GM21526 (cell line): Measurements from ENCODE around the gene SLC8A2.
"Not testable (repeated sequence)": the region's sequence is repeated elsewhere in the genome, so short reads cannot be mapped to it uniquely, and the experiment has no call there.

Experiments used
- ATAC-seq: cut with Tn5 transposase; IDR thresholded peaks from one replicate; pipeline ENCODE4 v1.9.1; 2021; ENCODE audit warnings: moderate library complexity; ENCODE audit not compliant: unreplicated experiment, low FRiP score

Gene SLC8A2

GRCh38 chr19:47417107-47417745 is 54.5 kb downstream of the SLC8A2 start:
- ATAC-seq: no peak

GRCh38 chr19:47416643-47416985 is 55.1 kb downstream of the SLC8A2 start:
- no peak for ATAC-seq

- ATAC-seq: no peak
Measured at GRCh38 chr19:47415953-47416642, 55.6 kb downstream of the SLC8A2 start.

GRCh38 chr19:47414469-47414868 is 57.2 kb downstream of the SLC8A2 start:
- no peak for ATAC-seq

DNA sequence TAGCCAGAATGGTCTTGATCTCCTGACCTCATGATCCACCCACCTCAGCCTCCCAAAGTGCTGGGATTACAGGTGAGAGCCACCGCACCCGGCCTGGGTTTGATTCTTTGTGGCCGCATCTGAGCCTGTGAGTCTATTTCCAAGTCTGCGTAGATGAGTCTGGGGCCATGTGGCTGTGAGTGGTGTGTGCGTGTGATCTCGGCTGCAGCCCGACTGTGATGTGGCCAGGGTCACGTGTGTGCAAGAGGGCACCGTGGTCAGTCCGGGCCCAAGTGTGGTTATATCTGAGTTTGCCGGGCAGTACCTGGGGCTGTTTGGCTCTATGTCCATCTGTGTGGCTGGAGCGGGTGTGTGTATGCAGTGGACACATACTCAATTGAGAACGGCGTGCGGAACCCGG is 57.8 kb downstream of the SLC8A2 start:
- no peak for ATAC-seq

GRCh38 chr19:47411696-47412095 is 60.0 kb downstream of the SLC8A2 start:
- not testable (repeated sequence) for ATAC-seq

GRCh38 chr19:47411101-47411500 is 60.6 kb downstream of the SLC8A2 start:
- no peak for ATAC-seq

- no peak for ATAC-seq
Measured at GRCh38 chr19:47408156-47408938, 63.3 kb downstream of the SLC8A2 start.

GRCh38 chr19:47407417-47407774 is 64.3 kb downstream of the SLC8A2 start:
- ATAC-seq: no peak

- no peak for ATAC-seq
Measured at GRCh38 chr19:47406711-47407416, 64.8 kb downstream of the SLC8A2 start.

GRCh38 chr19:47405854-47406417 is 65.8 kb downstream of the SLC8A2 start:
- ATAC-seq: no peak

GRCh38 chr19:47405197-47405550 is 66.5 kb downstream of the SLC8A2 start:
- ATAC-seq: no peak

GRCh38 chr19:47404334-47405196 is 67.1 kb downstream of the SLC8A2 start:
- ATAC-seq: no peak

GRCh38 chr19:47402504-47402903 is 69.2 kb downstream of the SLC8A2 start:
- no peak for ATAC-seq

DNA sequence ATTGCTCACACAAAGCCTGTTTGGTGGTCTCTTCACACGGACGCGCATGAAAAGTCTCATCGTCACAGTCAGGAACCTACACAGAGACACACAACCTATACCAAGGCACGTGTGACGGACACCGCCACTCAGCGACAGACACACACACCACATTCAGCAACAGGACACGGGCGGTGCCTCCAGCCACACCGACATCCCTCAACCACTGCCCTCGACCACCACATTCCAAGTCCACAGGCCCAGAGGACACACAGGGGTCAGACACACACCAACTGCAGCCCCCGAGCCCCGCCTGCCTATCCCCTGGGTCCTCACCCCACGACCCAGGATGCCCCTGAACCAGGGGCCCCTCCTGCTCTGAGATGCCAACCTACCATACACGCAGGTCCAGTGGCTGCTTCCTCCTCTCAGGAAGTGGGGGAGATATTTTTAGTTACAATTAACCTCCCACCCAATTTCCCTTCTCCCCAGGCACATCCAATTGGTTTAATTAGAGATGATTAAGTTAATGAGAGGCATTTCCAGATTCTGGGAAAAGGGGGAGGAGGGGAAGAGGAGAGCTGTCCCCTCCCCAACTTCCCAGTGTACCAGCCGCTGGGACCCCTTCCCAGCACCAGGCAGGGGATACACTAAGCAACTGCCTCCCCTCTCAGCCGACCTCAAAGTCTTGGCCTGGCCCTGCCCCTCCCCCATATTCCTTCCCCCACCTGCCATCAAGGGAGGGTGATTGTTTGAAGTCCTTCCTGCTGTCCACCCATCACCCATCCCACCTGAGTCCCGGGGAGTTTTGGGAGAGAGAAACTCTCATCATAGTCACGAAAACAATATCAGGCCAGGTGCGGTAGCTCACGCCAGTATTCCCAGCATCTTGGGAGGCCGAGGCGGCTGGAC is 72.7 kb downstream of the SLC8A2 start:
- ATAC-seq: no peak

- ATAC-seq: no peak
Measured at GRCh38 chr19:47391510-47392223, 80.0 kb downstream of the SLC8A2 start.

DNA sequence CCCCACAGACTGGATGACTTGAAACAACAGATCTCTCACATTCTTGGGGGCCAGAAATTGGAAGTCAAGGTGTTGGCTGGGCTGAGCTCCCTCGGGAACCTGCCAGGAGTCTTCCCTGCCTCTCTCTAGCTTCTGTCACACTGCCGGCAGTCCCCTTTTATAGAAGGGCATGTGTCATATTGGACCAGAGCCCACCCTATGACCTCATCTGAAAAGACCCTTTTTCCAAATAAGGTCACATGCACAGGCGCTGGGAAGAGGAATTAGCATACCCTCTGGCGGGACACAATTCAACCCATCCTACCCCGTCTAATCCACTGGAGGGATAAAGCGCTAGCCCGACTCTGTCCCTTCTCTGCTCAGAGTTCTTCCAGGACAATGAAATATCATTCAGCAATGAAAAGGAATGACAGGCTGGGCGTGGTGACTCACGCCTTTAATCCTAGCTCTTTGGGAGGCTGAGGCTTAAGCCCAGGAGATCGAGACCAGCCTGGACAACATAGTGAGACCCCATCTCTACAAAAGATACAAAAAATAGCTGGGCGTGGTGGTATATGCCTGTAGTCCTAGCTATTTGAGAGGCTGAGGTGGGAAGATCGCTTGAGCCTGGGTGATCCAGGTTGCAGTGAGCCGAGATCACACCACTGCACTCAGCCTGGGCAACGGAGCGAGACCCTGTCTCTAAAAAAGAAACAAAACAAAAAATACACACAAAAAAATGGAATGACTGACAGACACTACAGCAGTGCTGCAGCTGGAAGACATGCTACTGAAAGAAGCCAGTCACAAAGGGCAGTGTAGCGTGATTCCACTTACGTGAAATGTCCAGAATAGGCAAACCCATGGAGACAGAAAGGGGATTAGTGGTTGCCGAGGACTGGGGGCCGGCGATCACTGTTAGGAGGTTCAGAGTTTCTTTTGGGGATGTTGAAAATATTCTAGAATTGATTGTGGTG is 80.9 kb downstream of the SLC8A2 start:
- ATAC-seq: no peak
